Activated CD4-positive, alpha-beta T cell treated with anti-CD3 and anti-CD28 coated beads, Interleukin-2, amount 10 ng/mL, durations not matched to agents 7 days and 5 days (primary cell): ENCODE results near the gene ARMH1. TPM values are rescaled to one million over a fixed set of nuclear protein-coding genes. Genes with fewer than 3 reads are reported as not detected.

Source experiments
- CTCF ChIA-PET: fragments of 350-600 bp; sonication (Branson Sonifier 250); formaldehyde crosslinking; loops from one replicate; lab custom pipeline; 2021; ENCODE audit warnings: antibody characterized with exemption; lab: Charles Lee
- POLR2A ChIA-PET: fragments of 350-600 bp; sonication (Branson Sonifier 250); formaldehyde crosslinking; loops from one replicate; lab custom pipeline; 2021; ENCODE audit warnings: antibody characterized with exemption; lab: Charles Lee
- DNase-seq: peaks from one replicate; pipeline ENCODE4 v3.0.0-alpha.2; 2020
- H3K27ac Mint-ChIP-seq: one replicate; pipeline ENCODE4 v1.8.0; 2021; ENCODE audit warnings: mild to moderate bottlenecking, moderate library complexity, mixed read lengths
- H3K27me3 Mint-ChIP-seq: one replicate; pipeline ENCODE4 v1.8.0; 2021; ENCODE audit warnings: mixed read lengths
- H3K36me3 Mint-ChIP-seq: one replicate; pipeline ENCODE4 v1.8.0; 2021; ENCODE audit warnings: low read depth, mixed read lengths
- H3K4me1 Mint-ChIP-seq: one replicate; pipeline ENCODE4 v1.8.0; 2021; ENCODE audit warnings: mixed read lengths
- H3K4me3 Mint-ChIP-seq: one replicate; pipeline ENCODE4 v1.8.0; 2021; ENCODE audit warnings: mild to moderate bottlenecking, moderate library complexity, mixed read lengths
- H3K9me3 Mint-ChIP-seq: one replicate; pipeline ENCODE4 v1.8.0; 2021; ENCODE audit warnings: mixed read lengths
- total RNA-seq, 2 experiments: library from RNA; stranded (reverse); gene quantifications; one replicate each; pipeline ENCODE4 v1.2.3, GENCODE V29; 2021

The ARMH1 gene
- total RNA-seq = 10 to 100 TPM; 47.4 to 50.7 TPM

DNA sequence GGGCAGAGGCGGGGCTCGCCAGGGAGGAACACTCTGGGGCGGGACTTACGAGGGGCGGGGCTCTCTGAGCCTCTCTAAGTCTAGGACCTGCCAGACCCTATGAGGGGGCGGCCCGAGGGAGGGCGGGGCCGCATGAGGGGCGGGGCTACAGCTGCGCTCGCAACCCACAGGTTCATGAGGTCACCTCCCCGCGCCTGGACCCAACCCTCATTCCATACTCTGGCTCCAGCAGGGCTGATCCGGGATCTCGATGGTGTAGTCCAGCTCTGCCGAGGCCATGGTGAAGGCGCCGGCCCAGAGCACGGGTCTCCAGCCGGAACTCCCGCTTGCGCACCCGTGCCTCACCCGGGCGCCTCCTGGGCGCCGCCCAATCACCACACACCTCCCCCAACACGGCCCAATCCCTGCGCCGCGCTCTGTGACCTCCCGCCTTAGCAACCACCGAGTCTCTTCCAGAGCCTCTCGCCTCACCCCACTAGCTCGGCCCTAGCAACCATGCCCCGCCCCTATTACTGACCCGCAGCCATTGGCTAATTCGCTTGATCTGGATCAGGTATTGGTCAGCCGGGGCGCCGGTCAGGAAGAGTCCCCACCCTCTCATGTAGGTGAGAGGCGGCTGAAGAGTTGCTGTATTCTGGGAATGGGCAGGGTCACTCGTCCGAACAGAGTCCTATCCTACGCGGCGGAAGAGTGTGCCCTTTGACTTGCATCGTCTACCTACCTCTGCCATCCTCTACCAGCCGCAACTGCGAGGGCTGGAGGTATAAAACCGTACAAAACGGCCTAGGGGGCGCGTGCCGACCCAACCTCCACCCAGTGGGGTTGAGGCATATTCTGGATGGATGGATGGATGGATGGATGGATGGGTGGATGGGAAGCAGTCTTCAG is at the start of gene ARMH1, which contains the start of gene TMEM53:
TSS of gene ARMH1 (plus strand) at position 602 of the 888 bp plus-strand sequence. CDS start 14,984 bp downstream, outside the sequence.
TSS of gene TMEM53 (minus strand) at position 369 of the 888 bp plus-strand sequence. CDS start at position 279, 90 bp downstream.
- H3K27me3 Mint-ChIP-seq = no peaks in the 10 kb centered on the region
- CTCF ChIA-PET = interaction anchor here (0.6 to 3.3 kb wide), 9 partner anchors 10 to 592 kb away, joined by 3 to 17 read pairs (median 3); partner anchors contain the start of gene RPS8
- peak; percentile 99 for DNase-seq
- H3K27ac Mint-ChIP-seq = peak within 1 kb of the TSS; percentile 82
- no peaks in the 10 kb centered on the region for H3K9me3 Mint-ChIP-seq
- POLR2A ChIA-PET = interaction anchor here (1.0 to 1.5 kb wide), 3 partner anchors 43 to 1024 kb away, joined by 3 to 17 read pairs (median 5); partner anchors contain the start of gene KDM4A
- H3K4me1 Mint-ChIP-seq = peaks cover 32% of the 10 kb centered on the region
- H3K36me3 Mint-ChIP-seq = no peaks in the 10 kb centered on the region
- H3K4me3 Mint-ChIP-seq = peak within 1 kb of the TSS; percentile 83

DNA sequence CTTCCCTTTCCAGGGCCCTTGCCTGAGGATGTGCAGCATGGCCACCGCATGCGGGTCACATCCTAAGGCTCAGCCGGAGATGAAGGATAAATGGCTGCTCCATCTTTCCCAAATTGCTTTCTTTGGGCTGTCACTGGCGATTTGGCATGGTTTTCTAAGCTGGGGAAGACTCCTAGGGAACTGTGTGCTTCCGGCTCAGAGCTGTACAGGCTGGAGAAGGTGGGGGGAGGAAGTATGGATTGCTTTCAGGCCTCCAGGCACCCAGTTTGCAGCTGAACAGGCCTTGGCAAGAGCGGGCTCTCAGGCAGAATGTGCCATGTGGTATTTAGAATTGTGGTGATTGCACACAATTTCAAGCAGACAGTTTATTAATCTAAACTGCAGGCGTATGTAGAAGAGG is 49.2 kb upstream of the ARMH1 start:
- DNase-seq = no peak
- Mint-ChIP-seq H3K4me3 (no peak overlapping the region), H3K27me3 (no peaks in the 10 kb centered on the region), H3K27ac (no peak overlapping the region), H3K4me1 (peaks cover under 1% of the 10 kb centered on the region), H3K9me3 (no peaks in the 10 kb centered on the region), H3K36me3 (no peaks in the 10 kb centered on the region)
- ChIA-PET POLR2A (no interaction called here), CTCF (no interaction called here)

DNA sequence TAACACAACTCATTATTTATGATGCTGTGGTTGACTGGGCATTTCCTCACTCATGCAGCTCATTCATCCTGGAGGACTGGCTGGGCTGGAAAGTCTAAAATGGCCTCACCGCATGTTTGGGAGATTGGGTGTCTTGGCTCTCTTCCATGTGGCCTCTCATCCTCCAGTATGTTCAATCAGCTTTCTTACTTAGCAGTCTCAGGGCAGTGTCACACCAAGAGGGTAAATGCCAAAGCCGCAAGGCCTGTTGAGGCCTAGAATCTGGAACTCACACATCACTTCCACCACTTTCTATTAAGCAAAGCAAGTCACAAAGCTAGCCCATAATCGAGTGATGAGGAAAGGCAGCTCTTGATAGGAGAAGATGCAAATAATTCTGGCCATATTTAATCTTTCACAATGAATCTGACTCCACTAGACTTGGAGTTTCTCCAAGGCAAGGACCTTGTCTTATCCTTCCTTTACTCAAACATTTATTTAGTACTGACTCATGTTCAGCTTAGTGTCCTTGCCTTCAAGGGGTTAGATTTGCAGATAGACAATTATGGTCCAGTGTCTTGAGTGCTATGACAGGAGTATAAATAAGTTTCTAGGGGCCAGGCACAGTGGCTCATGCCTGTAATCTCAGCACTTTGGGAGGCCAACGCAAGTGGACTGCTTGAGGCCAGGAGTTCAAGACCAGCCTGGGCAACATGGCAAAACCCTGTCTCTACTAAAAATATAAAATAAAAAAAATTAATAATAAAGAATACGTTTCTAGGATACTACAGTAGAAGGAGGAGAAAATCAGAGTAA is 45.4 kb upstream of the ARMH1 start:
- DNase-seq = no peak
- CTCF ChIA-PET = interaction anchor here (11.0 kb wide), 1 partner anchor 22 kb away, joined by 72 read pairs; no protein-coding TSS in a partner anchor
- Mint-ChIP-seq H3K27me3 (no peaks in the 10 kb centered on the region), H3K27ac (no peak overlapping the region), H3K4me3 (no peak overlapping the region), H3K4me1 (peaks cover 29% of the 10 kb centered on the region), H3K9me3 (peaks cover 3% of the 10 kb centered on the region), H3K36me3 (peaks cover 10% of the 10 kb centered on the region)
- POLR2A ChIA-PET = no interaction called here

DNA sequence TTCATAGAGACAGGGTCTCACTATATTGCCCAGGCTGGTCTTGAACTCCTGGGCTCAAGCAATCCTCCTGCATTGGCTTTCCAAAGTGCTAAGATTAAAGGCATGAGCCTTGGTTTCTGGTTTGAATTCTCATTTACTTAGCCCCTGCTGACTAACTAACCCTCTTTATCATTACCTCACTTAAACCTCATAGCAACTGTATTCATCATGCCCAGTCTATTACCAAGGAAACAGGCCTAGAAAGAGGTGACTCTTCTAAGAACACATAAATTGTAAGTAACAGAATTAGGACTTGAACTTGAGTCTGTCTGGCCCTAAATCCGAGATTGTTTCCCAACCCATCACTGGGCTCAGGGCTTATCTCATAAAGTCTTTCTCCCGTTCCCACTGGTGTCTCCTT is 44.4 kb upstream of the ARMH1 start:
- peak overlapping the region; percentile 89 for H3K4me3 Mint-ChIP-seq
- H3K27ac Mint-ChIP-seq = peak overlapping the region; percentile 99
- ChIA-PET CTCF (interaction anchor here (11.0 kb wide), 1 partner anchor 21 kb away, joined by 72 read pairs; no protein-coding TSS in a partner anchor), POLR2A (interaction anchor here (1.8 kb wide), 1 partner anchor 44 kb away, joined by 5 read pairs; the partner anchor contains the start of genes ARMH1 and TMEM53)
- peaks cover 3% of the 10 kb centered on the region for H3K9me3 Mint-ChIP-seq
- H3K4me1 Mint-ChIP-seq = peaks cover 37% of the 10 kb centered on the region
- H3K36me3 Mint-ChIP-seq = peaks cover 15% of the 10 kb centered on the region
- DNase-seq = no peak
- H3K27me3 Mint-ChIP-seq = no peaks in the 10 kb centered on the region

- peaks cover 37% of the 10 kb centered on the region for H3K4me1 Mint-ChIP-seq
- peaks cover 3% of the 10 kb centered on the region for H3K9me3 Mint-ChIP-seq
- no peaks in the 10 kb centered on the region for H3K27me3 Mint-ChIP-seq
- ChIA-PET POLR2A (interaction anchor here (1.1 to 1.8 kb wide), 3 partner anchors 10 to 90 kb away, joined by 3 to 5 read pairs (median 3); partner anchors contain the start of genes ARMH1 and TMEM53), CTCF (interaction anchor here (0.5 to 11.0 kb wide), 4 partner anchors 11 to 428 kb away, joined by 3 to 72 read pairs (median 3); no protein-coding TSS in a partner anchor)
- H3K27ac Mint-ChIP-seq = peak overlapping the region; percentile 99
- H3K4me3 Mint-ChIP-seq = peak overlapping the region; percentile 89
- no peak for DNase-seq
- peaks cover 26% of the 10 kb centered on the region for H3K36me3 Mint-ChIP-seq
Measured at GRCh38 chr1:44631333-44631646, 43.2 kb upstream of the ARMH1 start.

GRCh38 chr1:44631647-44632539 is 42.6 kb upstream of the ARMH1 start:
- H3K27ac Mint-ChIP-seq = peak overlapping the region; percentile 99
- DNase-seq = peak; percentile 92
- CTCF ChIA-PET = interaction anchor here (0.7 to 11.0 kb wide), 4 partner anchors 11 to 20 kb away, joined by 3 to 72 read pairs (median 3); no protein-coding TSS in a partner anchor
- no peaks in the 10 kb centered on the region for H3K27me3 Mint-ChIP-seq
- peak overlapping the region; percentile 89 for H3K4me3 Mint-ChIP-seq
- POLR2A ChIA-PET = interaction anchor here (0.7 to 1.8 kb wide), 4 partner anchors 10 to 89 kb away, joined by 3 to 5 read pairs (median 4); partner anchors contain the start of genes ARMH1 and TMEM53
- peaks cover 3% of the 10 kb centered on the region for H3K9me3 Mint-ChIP-seq
- peaks cover 37% of the 10 kb centered on the region for H3K4me1 Mint-ChIP-seq
- H3K36me3 Mint-ChIP-seq = peaks cover 28% of the 10 kb centered on the region

DNA sequence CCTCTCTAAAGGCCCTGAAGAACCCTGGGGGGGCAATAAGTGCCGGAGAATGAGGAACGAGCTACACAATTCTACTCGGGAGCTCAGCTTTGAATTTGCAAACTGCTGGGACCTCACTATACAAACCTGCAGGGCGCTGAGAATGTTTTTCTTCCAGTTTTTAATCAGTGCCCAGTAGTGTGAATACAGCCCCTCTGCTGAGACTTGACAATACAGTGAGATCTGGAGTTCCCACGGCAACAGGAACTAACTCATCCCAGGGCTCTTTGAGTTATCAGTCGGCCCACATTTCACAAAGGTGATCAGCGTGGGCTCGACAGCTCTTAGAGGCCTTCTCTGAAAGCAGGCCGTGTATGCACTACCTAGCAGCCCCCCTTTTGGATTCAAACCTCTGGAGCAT is 41.9 kb upstream of the ARMH1 start:
- ChIA-PET POLR2A (no interaction called here), CTCF (interaction anchor here (1.1 to 11.0 kb wide), 2 partner anchors 14 to 19 kb away, joined by 3 to 72 read pairs; no protein-coding TSS in a partner anchor)
- peaks cover 3% of the 10 kb centered on the region for H3K9me3 Mint-ChIP-seq
- DNase-seq = no peak
- peaks cover 28% of the 10 kb centered on the region for H3K36me3 Mint-ChIP-seq
- peak overlapping the region; percentile 99 for H3K27ac Mint-ChIP-seq
- no peaks in the 10 kb centered on the region for H3K27me3 Mint-ChIP-seq
- H3K4me3 Mint-ChIP-seq = peak overlapping the region; percentile 89
- peaks cover 37% of the 10 kb centered on the region for H3K4me1 Mint-ChIP-seq

GRCh38 chr1:44634606-44635189 is 39.8 kb upstream of the ARMH1 start:
- H3K4me3 Mint-ChIP-seq = no peak overlapping the region
- peak overlapping the region; percentile 25 for H3K27ac Mint-ChIP-seq
- no peaks in the 10 kb centered on the region for H3K27me3 Mint-ChIP-seq
- peaks cover 3% of the 10 kb centered on the region for H3K9me3 Mint-ChIP-seq
- H3K4me1 Mint-ChIP-seq = peaks cover 37% of the 10 kb centered on the region
- POLR2A ChIA-PET = no interaction called here
- CTCF ChIA-PET = interaction anchor here (1.7 to 11.0 kb wide), 2 partner anchors 17 to 40 kb away, joined by 4 to 72 read pairs; partner anchors contain the start of genes ARMH1 and TMEM53
- peaks cover 40% of the 10 kb centered on the region for H3K36me3 Mint-ChIP-seq
- DNase-seq = no peak

GRCh38 chr1:44635439-44635838 is 39.1 kb upstream of the ARMH1 start:
- Mint-ChIP-seq H3K4me3 (no peak overlapping the region), H3K27ac (no peak overlapping the region), H3K4me1 (peaks cover 36% of the 10 kb centered on the region), H3K27me3 (no peaks in the 10 kb centered on the region), H3K9me3 (peaks cover 3% of the 10 kb centered on the region), H3K36me3 (peaks cover 40% of the 10 kb centered on the region)
- ChIA-PET CTCF (interaction anchor here (0.6 to 11.0 kb wide), 2 partner anchors 16 to 520 kb away, joined by 3 to 72 read pairs; no protein-coding TSS in a partner anchor), POLR2A (no interaction called here)
- no peak for DNase-seq

- Mint-ChIP-seq H3K4me1 (peaks cover 28% of the 10 kb centered on the region), H3K27ac (no peak overlapping the region), H3K9me3 (no peaks in the 10 kb centered on the region)
Measured at GRCh38 chr1:44636083-44636687, 38.3 kb upstream of the ARMH1 start.

More at GRCh38 chr1:44636083-44636687, 38.3 kb upstream of the ARMH1 start:
- ChIA-PET POLR2A (no interaction called here), CTCF (interaction anchor here (0.6 to 11.0 kb wide), 2 partner anchors 15 to 521 kb away, joined by 3 to 72 read pairs; no protein-coding TSS in a partner anchor)
- DNase-seq = no peak
- H3K27me3 Mint-ChIP-seq = no peaks in the 10 kb centered on the region
- H3K36me3 Mint-ChIP-seq = peaks cover 44% of the 10 kb centered on the region
- no peak overlapping the region for H3K4me3 Mint-ChIP-seq
